ENCODE measurements around the gene RAD23A. TPM values are rescaled to one million over a fixed set of nuclear protein-coding genes. Genes with fewer than 3 reads are reported as not detected.

Gene RAD23A
- total and polyA plus RNA-seq, 9 of the 15 experiments (the other 6 are each of a cell fraction or from before 2014, with no cell fraction given) = 9.5 to 181 (median 101) TPM

DNA sequence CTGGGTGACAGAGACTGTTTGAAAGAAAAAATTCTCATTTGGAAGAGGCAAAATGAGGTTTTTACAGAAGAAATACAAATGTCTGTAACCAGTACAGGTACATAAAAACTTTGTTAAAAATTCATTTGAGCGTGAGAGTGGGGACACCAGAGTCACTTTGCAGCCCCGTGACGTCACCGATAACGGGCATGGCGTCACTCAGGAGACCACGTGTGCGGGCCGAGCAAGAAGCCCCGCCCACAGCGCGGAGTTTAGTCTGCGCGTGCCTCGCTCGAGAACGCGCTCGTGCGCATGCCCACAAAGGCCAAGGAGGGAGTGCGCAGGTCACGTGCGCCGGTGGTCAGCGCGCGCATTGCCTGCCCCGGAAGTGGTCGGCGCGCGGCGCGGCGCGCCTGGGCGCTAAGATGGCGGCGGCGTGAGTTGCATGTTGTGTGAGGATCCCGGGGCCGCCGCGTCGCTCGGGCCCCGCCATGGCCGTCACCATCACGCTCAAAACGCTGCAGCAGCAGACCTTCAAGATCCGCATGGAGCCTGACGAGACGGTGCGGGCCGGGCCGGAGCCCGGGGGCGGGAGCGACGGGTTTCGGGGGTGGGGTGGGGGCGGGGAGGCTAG, at the start of gene RAD23A (continued):
- TF ChIP-seq, protein P1, sequence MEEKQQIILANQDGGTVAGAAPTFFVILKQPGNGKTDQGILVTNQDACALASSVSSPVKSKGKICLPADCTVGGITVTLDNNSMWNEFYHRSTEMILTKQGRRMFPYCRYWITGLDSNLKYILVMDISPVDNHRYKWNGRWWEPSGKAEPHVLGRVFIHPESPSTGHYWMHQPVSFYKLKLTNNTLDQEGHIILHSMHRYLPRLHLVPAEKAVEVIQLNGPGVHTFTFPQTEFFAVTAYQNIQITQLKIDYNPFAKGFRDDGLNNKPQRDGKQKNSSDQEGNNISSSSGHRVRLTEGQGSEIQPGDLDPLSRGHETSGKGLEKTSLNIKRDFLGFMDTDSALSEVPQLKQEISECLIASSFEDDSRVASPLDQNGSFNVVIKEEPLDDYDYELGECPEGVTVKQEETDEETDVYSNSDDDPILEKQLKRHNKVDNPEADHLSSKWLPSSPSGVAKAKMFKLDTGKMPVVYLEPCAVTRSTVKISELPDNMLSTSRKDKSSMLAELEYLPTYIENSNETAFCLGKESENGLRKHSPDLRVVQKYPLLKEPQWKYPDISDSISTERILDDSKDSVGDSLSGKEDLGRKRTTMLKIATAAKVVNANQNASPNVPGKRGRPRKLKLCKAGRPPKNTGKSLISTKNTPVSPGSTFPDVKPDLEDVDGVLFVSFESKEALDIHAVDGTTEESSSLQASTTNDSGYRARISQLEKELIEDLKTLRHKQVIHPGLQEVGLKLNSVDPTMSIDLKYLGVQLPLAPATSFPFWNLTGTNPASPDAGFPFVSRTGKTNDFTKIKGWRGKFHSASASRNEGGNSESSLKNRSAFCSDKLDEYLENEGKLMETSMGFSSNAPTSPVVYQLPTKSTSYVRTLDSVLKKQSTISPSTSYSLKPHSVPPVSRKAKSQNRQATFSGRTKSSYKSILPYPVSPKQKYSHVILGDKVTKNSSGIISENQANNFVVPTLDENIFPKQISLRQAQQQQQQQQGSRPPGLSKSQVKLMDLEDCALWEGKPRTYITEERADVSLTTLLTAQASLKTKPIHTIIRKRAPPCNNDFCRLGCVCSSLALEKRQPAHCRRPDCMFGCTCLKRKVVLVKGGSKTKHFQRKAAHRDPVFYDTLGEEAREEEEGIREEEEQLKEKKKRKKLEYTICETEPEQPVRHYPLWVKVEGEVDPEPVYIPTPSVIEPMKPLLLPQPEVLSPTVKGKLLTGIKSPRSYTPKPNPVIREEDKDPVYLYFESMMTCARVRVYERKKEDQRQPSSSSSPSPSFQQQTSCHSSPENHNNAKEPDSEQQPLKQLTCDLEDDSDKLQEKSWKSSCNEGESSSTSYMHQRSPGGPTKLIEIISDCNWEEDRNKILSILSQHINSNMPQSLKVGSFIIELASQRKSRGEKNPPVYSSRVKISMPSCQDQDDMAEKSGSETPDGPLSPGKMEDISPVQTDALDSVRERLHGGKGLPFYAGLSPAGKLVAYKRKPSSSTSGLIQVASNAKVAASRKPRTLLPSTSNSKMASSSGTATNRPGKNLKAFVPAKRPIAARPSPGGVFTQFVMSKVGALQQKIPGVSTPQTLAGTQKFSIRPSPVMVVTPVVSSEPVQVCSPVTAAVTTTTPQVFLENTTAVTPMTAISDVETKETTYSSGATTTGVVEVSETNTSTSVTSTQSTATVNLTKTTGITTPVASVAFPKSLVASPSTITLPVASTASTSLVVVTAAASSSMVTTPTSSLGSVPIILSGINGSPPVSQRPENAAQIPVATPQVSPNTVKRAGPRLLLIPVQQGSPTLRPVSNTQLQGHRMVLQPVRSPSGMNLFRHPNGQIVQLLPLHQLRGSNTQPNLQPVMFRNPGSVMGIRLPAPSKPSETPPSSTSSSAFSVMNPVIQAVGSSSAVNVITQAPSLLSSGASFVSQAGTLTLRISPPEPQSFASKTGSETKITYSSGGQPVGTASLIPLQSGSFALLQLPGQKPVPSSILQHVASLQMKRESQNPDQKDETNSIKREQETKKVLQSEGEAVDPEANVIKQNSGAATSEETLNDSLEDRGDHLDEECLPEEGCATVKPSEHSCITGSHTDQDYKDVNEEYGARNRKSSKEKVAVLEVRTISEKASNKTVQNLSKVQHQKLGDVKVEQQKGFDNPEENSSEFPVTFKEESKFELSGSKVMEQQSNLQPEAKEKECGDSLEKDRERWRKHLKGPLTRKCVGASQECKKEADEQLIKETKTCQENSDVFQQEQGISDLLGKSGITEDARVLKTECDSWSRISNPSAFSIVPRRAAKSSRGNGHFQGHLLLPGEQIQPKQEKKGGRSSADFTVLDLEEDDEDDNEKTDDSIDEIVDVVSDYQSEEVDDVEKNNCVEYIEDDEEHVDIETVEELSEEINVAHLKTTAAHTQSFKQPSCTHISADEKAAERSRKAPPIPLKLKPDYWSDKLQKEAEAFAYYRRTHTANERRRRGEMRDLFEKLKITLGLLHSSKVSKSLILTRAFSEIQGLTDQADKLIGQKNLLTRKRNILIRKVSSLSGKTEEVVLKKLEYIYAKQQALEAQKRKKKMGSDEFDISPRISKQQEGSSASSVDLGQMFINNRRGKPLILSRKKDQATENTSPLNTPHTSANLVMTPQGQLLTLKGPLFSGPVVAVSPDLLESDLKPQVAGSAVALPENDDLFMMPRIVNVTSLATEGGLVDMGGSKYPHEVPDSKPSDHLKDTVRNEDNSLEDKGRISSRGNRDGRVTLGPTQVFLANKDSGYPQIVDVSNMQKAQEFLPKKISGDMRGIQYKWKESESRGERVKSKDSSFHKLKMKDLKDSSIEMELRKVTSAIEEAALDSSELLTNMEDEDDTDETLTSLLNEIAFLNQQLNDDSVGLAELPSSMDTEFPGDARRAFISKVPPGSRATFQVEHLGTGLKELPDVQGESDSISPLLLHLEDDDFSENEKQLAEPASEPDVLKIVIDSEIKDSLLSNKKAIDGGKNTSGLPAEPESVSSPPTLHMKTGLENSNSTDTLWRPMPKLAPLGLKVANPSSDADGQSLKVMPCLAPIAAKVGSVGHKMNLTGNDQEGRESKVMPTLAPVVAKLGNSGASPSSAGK (IDR thresholded peaks at IDR 0.05) = peak; percentile 49; the same call in 1 of the 2 replicates
- TF ChIP-seq ZNF134 (CRISPR knock-in tag; conservative IDR thresholded peaks at IDR 0.05) = no peak
- TF ChIP-seq FOXA1 (IDR thresholded peaks at IDR 0.05; ENCODE audit: borderline replicate concordance) = no peak
- no peak for TF ChIP-seq ZNF175 (CRISPR knock-in tag; IDR thresholded peaks at IDR 0.05; ENCODE audit: low read depth)
- TF ChIP-seq MAZ (CRISPR knock-in tag; conservative IDR thresholded peaks at IDR 0.05 in 1 of 2, IDR thresholded peaks at IDR 0.05 in 1 of 2) = peak; percentile 75 to 93
- TF ChIP-seq, protein P2, sequence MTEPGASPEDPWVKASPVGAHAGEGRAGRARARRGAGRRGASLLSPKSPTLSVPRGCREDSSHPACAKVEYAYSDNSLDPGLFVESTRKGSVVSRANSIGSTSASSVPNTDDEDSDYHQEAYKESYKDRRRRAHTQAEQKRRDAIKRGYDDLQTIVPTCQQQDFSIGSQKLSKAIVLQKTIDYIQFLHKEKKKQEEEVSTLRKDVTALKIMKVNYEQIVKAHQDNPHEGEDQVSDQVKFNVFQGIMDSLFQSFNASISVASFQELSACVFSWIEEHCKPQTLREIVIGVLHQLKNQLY (CRISPR knock-in tag; conservative IDR thresholded peaks at IDR 0.05) = peak in 1 of 2 experiments; percentile 79; a peak in 1 of 4 replicates
- TF ChIP-seq TFAM (CRISPR knock-in tag; conservative IDR thresholded peaks at IDR 0.05) = no peak
- no peak for TF ChIP-seq MED1 (CRISPR knock-in tag; IDR thresholded peaks at IDR 0.05; ENCODE audit: borderline replicate concordance)
- TF ChIP-seq SMAD2 (IDR thresholded peaks at IDR 0.05; ENCODE audit: low read depth, low read length) = no peak
- 0 out of 2 replicates have a peak, but pooled peaks have one; percentile 12 for TF ChIP-seq CBX5 (IDR thresholded peaks at IDR 0.05; ENCODE audit: borderline replicate concordance, low read depth)
- no peak for TF ChIP-seq NR1H2 (CRISPR knock-in tag; IDR thresholded peaks at IDR 0.05)
- TF ChIP-seq, protein P3, sequence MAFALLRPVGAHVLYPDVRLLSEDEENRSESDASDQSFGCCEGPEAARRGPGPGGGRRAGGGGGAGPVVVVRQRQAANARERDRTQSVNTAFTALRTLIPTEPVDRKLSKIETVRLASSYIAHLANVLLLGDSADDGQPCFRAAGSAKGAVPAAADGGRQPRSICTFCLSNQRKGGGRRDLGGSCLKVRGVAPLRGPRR (CRISPR knock-in tag; IDR thresholded peaks at IDR 0.05) = no peak
- peak; percentile 95 for TF ChIP-seq ELF1 (tag; IDR thresholded peaks at IDR 0.05)
- TF ChIP-seq TCF3 (CRISPR knock-in tag; IDR thresholded peaks at IDR 0.05) = peak; percentile 30; the same call in 1 of the 2 replicates
- no peak for TF ChIP-seq HNRNPLL (IDR thresholded peaks at IDR 0.05; ENCODE audit: low read depth, low read length, poor library complexity, severe bottlenecking)
- peak; percentile 66; the same call in 1 of the 2 replicates for TF ChIP-seq RHOXF2B (CRISPR knock-in tag; conservative IDR thresholded peaks at IDR 0.05)

Data from K562 (cell line).